Rectal smooth muscle tissue (tissue), 1 donor: ENCODE measurements around the gene PLEKHA6.

Experiments
- H3K27ac ChIP-seq: one replicate; pipeline ENCODE4 v1.7.0; 2013; ENCODE audit warnings: low read depth, low read length, inconsistent platforms
- H3K27me3 ChIP-seq: one replicate; pipeline ENCODE4 v1.7.0; 2013; ENCODE audit warnings: low read length; ENCODE audit not compliant: control insufficient read depth, insufficient read depth
- H3K36me3 ChIP-seq: one replicate; pipeline ENCODE4 v1.7.0; 2013; ENCODE audit warnings: low read length; ENCODE audit not compliant: control insufficient read depth, insufficient read depth
- H3K4me1 ChIP-seq: one replicate; pipeline ENCODE4 v1.7.0; 2013; ENCODE audit warnings: low read length; ENCODE audit not compliant: control insufficient read depth, insufficient read depth
- H3K4me3 ChIP-seq: one replicate; pipeline ENCODE4 v1.7.0; 2013; ENCODE audit warnings: low read length
- H3K9ac ChIP-seq: one replicate; pipeline ENCODE4 v1.7.0; 2013; ENCODE audit warnings: low read length

Gene PLEKHA6

GRCh38 chr1:204280099-204280961, 79.4 kb downstream of the PLEKHA6 start:
- no peaks in the 10 kb centered on the region for H3K4me1 ChIP-seq
- H3K27me3 ChIP-seq: no peaks in the 10 kb centered on the region
- H3K36me3 ChIP-seq: no peaks in the 10 kb centered on the region
- no peak overlapping the region for H3K9ac ChIP-seq
- no peak overlapping the region for H3K27ac ChIP-seq
- H3K4me3 ChIP-seq: no peak overlapping the region

- no peak overlapping the region for H3K27ac ChIP-seq
- H3K9ac ChIP-seq: no peak overlapping the region
- no peaks in the 10 kb centered on the region for H3K4me1 ChIP-seq
- no peaks in the 10 kb centered on the region for H3K36me3 ChIP-seq
- H3K27me3 ChIP-seq: no peaks in the 10 kb centered on the region
- no peak overlapping the region for H3K4me3 ChIP-seq
Observed at GRCh38 chr1:204278958-204279357, 80.8 kb downstream of the PLEKHA6 start.

GRCh38 chr1:204278251-204278650, 81.5 kb downstream of the PLEKHA6 start:
- Histone ChIP-seq H3K27me3 (no peaks in the 10 kb centered on the region), H3K36me3 (no peaks in the 10 kb centered on the region), H3K4me3 (no peak overlapping the region), H3K27ac (no peak overlapping the region), H3K9ac (no peak overlapping the region), H3K4me1 (no peaks in the 10 kb centered on the region)

GRCh38 chr1:204277563-204278219, 82.0 kb downstream of the PLEKHA6 start:
- Histone ChIP-seq H3K36me3 (no peaks in the 10 kb centered on the region), H3K4me1 (no peaks in the 10 kb centered on the region), H3K9ac (no peak overlapping the region), H3K27ac (no peak overlapping the region), H3K27me3 (no peaks in the 10 kb centered on the region), H3K4me3 (no peak overlapping the region)

- H3K4me1 ChIP-seq: no peaks in the 10 kb centered on the region
- H3K9ac ChIP-seq: no peak overlapping the region
- H3K4me3 ChIP-seq: no peak overlapping the region
- H3K36me3 ChIP-seq: no peaks in the 10 kb centered on the region
- no peak overlapping the region for H3K27ac ChIP-seq
- H3K27me3 ChIP-seq: no peaks in the 10 kb centered on the region
Observed at GRCh38 chr1:204275695-204276370, 83.9 kb downstream of the PLEKHA6 start.

GRCh38 chr1:204274446-204274845, 85.3 kb downstream of the PLEKHA6 start:
- H3K9ac ChIP-seq: no peak overlapping the region

GRCh38 chr1:204272505-204272904, 87.2 kb downstream of the PLEKHA6 start:
- Histone ChIP-seq H3K9ac (no peak overlapping the region), H3K4me1 (no peaks in the 10 kb centered on the region), H3K27ac (no peak overlapping the region), H3K27me3 (no peaks in the 10 kb centered on the region), H3K4me3 (no peak overlapping the region), H3K36me3 (no peaks in the 10 kb centered on the region)

More at GRCh38 chr1:204274446-204274845, 85.3 kb downstream of the PLEKHA6 start:
- no peaks in the 10 kb centered on the region for H3K36me3 ChIP-seq
- H3K27ac ChIP-seq: no peak overlapping the region
- H3K27me3 ChIP-seq: no peaks in the 10 kb centered on the region
- no peak overlapping the region for H3K4me3 ChIP-seq
- H3K4me1 ChIP-seq: no peaks in the 10 kb centered on the region

GRCh38 chr1:204271970-204272369, 87.8 kb downstream of the PLEKHA6 start:
- Histone ChIP-seq H3K4me1 (no peaks in the 10 kb centered on the region), H3K4me3 (no peak overlapping the region), H3K27ac (no peak overlapping the region), H3K36me3 (no peaks in the 10 kb centered on the region), H3K9ac (no peak overlapping the region), H3K27me3 (no peaks in the 10 kb centered on the region)

GRCh38 chr1:204268101-204268500, 91.6 kb downstream of the PLEKHA6 start:
- Histone ChIP-seq H3K27ac (no peak overlapping the region), H3K27me3 (no peaks in the 10 kb centered on the region), H3K4me1 (peaks cover 9% of the 10 kb centered on the region), H3K4me3 (no peak overlapping the region), H3K36me3 (peaks cover 2% of the 10 kb centered on the region), H3K9ac (no peak overlapping the region)

GRCh38 chr1:204267191-204267601, 92.5 kb downstream of the PLEKHA6 start:
- Histone ChIP-seq H3K9ac (no peak overlapping the region), H3K36me3 (peaks cover 2% of the 10 kb centered on the region), H3K4me3 (no peak overlapping the region), H3K27ac (no peak overlapping the region), H3K27me3 (no peaks in the 10 kb centered on the region), H3K4me1 (peaks cover 9% of the 10 kb centered on the region)

- Histone ChIP-seq H3K4me3 (no peak overlapping the region), H3K36me3 (peaks cover 2% of the 10 kb centered on the region), H3K4me1 (peaks cover 9% of the 10 kb centered on the region), H3K27me3 (no peaks in the 10 kb centered on the region), H3K9ac (no peak overlapping the region), H3K27ac (no peak overlapping the region)
Observed at GRCh38 chr1:204266504-204267034, 93.2 kb downstream of the PLEKHA6 start.

- peaks cover 9% of the 10 kb centered on the region for H3K4me1 ChIP-seq
- H3K9ac ChIP-seq: no peak overlapping the region
- H3K27ac ChIP-seq: no peak overlapping the region
- peaks cover 5% of the 10 kb centered on the region for H3K36me3 ChIP-seq
- no peak overlapping the region for H3K4me3 ChIP-seq
- no peaks in the 10 kb centered on the region for H3K27me3 ChIP-seq
Observed at GRCh38 chr1:204265665-204266064, 94.1 kb downstream of the PLEKHA6 start.
